GM21367 (cell line): ENCODE data around the gene CYTL1.
"Not testable (repeated sequence)": the region's sequence is repeated elsewhere in the genome, so short reads cannot be mapped to it uniquely, and the experiment has no call there.

Experiments
- ATAC-seq: cut with Tn5 transposase; IDR thresholded peaks from one replicate; pipeline ENCODE4 v1.9.1; 2021; ENCODE audit not compliant: unreplicated experiment

CYTL1 gene

DNA sequence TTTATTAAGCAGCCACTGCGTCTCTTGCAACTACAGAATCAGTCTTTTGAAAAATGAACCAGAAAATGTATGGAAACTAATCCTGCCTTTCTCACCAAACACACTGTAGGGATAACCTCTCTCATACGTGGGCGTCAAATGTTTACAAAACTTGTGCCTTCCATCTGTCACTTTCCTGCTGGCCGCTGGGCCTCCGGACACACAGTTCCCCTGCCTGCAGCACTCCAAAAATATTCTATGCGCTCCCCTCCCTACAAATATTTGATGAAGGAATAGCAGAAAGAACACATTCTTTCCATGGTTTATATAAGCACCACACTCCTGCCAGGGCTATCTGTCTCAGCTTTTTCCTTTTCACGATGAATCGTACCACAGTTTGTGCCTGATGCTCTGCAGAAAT is 14.9 kb upstream of the CYTL1 start:
- no peak for ATAC-seq

DNA sequence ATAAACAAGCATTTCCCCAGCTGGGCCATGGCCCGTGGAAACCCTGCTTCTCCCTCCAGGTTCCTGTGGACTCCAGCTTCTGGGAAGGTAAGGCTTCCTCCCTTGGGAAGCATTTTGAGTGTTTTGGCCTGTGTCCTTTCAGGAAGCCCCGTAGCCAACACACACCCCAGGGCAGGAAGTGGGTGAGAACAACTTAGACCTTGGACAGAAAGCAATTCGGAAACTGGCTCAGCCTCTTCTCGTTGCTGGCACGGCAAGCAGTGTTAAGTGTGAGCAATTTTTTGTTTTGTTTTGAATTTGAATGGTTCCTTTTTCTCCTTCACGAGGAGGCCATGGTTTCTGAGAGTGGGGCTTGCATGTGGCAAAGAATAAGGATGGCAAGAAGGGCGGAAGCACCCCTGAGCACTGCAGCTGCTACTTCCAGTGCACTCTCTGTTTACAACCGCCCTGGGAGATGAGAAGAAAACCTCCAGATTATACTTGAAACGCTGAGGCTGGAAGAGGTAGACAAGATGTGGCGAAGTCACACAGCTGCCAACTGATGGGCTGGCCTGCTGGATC is 14.1 kb upstream of the CYTL1 start:
- no peak for ATAC-seq

DNA sequence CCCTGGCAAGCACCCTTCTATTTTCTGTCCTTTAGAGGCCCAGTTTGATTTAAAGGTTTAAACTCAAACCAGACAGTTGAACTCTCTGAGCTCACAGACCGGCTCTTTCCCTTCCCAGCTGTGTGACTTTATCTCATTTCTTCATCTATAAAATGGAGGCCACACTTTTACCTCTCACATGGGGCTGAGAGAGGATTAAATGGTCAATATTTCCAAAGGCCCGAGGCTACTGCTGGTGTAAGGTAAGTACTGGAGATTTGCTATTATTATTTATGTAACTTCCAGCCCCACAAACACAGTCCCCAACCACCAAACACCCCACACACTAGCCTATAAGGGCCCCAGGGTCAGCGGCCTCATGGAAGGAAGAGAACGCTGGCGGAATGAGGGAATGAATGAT is 13.6 kb upstream of the CYTL1 start:
- no peak for ATAC-seq

DNA sequence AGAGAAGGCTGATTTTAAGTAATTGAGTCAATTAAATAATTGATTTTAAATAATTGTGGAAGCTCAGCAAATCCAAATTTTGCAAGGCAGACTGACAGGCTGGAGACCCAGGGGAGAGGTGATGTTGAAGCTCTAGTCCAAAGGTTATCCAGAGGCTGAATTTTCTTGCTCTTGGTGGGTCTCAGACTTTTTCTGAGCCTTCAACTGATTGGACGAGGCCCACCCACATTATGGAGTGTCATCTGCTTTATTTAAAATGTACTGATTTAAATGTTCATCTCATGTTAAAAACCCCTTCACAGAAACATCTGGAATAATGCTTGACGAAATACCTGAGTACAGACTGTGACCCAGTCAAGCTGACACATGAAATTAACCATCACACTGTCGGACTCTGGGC is 11.7 kb upstream of the CYTL1 start:
- ATAC-seq = no peak

DNA sequence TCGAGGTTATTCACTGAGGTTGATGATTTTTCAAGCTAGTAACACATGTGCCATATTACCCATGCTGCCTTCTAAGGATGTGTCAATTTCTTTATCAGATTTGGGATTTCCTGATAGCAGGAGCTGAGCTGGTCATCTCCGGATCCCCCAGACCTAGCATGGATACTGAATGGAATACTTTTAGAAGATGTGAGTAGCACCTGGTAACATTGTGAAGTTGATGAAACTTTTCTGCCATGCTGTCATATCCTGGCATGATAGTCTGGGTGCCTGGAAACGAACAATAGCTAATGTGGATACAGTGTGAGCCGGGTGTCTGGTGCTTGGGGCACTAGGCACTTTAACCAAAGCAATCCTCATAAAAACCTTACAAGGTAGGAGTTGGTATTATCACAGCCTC is 11.0 kb upstream of the CYTL1 start:
- no peak for ATAC-seq

DNA sequence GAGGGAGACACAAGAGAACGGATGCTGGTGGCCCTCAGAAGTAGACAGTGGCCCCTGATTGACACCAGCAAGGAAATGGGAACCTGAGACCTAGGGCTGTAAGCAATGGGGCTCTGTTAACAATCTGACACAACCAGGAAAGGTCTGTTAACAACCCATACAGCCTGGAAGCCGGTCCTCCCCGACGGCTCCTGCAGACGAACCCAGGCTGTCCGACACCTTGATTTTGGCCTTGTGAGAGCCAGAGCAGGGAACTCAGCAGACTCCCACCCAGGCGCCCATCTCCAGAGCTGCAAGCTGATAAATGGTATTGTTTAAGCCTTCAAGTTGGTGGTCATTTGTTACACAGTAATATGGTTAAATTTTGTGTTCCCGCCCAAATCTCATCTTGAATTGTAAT is 10.2 kb upstream of the CYTL1 start:
- ATAC-seq = no peak

DNA sequence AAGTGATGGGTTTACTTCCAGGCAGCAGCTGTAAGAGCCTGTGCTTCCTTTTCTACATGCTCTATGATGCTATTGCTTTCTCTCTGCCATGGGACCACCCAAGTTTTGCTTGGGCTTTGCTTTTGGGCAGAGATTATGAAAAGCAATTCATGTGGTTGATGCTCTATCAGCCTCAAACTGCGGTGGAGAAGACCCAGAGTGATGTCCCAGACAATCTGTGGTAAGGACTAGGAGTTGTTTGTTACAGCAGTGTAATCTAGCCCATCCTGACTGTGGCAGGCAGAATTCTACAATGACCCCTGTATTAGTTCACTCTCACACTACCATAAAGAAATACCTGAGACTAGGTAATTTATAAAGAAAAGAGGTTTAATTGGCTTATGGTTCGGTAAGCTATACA is 9.2 kb upstream of the CYTL1 start:
- no peak for ATAC-seq

DNA sequence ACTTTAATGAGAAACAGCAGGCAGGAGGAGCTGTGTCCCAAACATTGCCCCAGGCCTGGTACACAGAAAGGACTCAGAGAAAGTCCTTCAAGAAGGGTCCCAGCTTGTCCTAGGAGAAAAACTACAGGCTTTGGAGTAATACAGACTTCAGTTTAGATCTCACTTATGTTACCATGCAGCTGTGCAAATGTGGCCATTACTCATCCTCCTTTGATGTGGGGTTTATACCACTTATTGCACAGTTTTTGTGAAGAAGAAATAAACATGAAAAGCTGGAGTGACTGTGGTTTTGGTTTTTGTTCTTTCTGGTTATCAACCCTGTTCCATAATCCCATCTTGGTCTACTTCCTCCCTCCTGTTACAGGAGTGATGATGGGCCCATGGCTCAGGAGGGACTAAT is 8.1 kb upstream of the CYTL1 start:
- no peak for ATAC-seq

DNA sequence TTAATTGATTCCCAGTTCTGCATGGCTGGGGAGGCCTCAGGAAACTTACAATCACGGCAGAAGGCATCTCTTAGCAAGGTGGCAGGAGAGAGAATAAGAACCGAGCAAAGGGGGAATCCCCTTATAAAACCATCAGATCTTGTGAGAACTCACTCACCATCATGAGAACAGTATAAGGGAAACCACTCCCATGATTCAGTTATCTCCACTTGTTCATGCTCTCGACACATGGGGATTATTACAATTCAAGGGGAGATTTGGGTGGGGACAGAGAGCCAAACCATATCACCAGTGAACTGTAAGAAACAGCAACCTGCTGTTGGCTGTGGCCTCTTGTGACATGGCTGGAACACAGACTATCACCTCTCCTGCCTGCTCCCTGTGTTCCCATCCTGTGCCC is 7.1 kb upstream of the CYTL1 start:
- no peak for ATAC-seq

DNA sequence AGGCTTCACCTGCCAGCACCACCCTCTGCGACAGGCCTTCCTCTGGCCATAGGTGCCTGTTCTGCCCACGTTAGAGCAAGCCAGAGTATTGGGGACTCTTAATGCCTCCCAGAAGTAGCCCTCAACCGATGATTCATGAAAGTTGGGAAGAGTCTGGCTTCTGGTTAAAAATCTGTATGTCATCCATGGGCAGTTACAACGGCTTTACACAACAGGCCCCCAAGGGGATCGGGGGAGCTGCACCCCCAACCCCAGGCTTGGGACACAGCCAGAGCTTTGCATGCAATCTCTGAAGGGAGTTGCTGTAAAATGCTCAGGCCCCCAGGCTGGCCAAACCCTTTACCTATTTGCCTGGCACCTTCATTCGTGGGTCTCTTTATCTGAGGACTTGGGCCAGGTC is 5.4 kb upstream of the CYTL1 start:
- no peak for ATAC-seq

DNA sequence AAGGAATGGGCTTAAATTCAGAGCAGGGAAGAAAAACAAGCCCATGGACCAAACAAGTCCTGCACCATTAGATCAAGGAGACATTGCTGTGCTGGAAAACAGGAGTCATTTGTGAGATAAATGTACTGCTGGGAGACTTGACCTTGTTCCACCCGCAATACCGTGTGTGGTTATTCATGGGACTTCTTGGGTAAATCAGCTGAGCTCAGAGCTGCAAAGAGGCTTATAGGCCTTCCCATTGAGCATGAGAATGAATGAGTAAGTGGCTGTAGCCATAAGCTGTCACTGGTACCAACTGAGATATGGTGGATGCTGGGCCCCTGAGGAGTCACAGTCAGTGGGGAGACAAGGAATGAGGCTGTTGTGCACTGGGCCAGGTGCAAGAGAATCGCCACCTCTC is 2.3 kb upstream of the CYTL1 start:
- ATAC-seq = no peak

DNA sequence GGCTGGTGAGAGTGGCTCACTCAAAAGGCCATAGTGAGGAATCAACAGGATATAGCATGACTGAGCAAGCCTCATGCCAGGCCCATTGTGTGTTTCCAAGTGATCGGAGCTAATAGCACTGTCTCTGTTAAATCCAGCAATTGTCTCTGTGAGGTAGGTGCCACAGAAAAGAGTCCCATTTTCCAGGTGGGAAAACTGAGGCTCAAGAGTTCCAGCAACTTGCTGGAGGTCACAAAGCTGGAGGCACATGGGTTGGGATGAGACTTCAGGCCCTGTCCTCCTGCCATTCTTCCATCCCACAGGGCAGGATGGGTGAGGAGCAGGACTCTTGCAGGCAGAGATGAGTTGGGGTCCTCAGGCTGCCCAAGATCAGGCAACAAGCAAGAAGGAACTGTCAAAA is 1.1 kb upstream of the CYTL1 start:
- ATAC-seq = no peak

DNA sequence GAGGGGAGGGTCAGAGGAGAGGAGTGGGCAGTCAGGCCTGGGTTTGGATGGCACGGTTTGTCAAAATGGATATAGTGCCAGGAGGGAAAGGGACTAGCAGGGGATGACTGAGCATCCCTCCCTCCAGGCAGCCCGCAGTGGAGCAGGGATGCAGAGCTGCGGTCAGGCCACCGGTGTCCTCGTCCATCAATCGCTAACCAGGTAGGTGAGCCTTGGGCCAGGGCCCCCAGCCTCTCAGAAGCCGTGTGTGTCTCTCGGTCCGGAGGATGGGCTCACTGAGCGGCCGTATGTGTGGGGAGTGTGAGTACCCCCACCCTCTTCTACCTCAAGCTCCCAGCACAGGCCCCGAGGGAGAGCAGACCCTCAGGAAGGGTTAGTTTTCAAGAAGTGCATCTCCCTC is 538 bp upstream of the CYTL1 start:
- ATAC-seq = no peak

DNA sequence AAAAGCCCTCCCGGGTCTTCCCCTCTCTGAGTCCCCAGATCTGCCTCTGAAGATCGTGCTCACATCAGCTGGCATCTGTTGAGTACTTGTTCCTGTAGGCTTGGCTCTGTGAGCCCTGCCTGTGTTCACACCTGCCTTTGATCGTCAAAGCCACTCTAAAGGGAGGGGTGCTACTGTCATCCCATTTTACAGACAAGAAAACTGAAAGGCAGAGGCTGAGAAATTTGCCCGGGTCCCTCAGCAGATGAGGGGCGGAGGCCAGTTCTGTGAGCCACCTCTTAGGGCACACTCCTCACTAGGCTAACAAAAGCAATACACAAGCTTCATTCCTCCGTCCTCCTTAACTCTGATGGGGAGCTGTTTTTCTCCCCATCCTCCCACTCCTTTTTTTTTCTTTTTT is 655 bp downstream of the CYTL1 start:
- no peak for ATAC-seq

DNA sequence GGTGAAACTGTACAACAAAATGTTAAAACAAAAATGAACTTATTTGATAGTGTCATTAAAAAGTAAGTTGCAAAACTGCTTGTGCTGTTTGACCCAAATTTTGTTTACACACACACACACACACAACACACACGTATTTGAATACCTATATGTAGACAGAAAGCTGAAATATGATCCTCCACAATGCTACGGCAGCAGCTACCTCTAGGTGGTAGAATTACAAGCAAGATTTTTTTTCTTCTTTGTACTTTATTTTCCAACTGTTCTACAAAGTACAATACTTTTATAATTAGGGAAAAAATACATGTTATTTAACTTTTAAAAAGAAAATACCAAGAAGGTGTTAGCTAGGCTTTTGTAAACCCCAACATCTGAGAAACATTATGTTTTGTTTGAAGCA is 1.2 kb downstream of the CYTL1 start:
- no peak for ATAC-seq

DNA sequence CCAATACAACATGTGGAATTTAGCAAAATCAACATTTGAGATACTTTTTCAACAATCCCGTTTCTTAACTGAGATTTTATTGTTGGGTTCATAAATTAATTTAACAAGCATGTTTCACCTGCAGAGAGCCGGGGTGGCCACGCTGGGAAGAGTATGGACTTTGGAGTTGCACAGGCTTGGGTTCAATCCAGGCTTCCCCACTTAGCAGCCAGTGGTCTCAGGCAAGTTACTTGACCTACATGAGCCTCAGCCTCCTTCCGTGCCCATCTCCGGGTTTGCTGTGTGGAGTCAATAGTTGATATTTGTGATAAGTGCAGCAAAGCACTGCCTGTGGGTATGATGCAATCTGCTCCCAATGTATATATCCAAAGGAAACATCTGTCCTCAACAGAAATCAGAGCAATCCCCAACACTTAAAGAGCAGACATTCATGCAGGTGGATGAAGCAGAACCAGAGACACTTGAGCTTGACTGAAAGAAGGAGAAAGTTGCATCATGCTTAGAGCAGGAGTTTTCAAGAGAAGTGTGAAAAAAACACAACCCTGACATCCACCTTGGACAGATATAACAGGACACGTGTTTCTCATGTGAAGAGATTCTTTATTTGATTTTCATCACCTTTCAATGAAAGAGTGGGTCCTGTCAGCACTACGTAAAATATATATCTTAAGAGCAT is 5.1 kb downstream of the CYTL1 start:
- no peak for ATAC-seq

DNA sequence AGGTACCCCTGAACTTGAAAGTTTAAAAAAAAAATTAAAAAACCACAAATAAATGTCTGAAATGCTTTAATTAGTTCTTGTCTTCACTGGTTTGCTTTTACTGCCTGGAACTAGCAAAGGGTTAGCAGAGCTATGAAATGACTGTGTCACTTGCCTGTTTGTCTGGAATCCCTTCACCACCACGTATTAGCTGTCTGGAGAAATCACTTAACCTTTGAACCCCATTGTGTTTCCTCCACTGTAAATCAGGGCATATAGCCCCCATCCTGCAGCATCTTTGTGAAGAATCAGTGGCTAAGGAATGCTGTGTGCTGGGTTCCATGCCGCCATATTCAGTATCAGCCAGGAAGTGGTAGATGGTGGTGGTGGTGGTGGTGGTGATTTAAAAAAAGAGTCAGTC is 6.3 kb downstream of the CYTL1 start:
- no peak for ATAC-seq

DNA sequence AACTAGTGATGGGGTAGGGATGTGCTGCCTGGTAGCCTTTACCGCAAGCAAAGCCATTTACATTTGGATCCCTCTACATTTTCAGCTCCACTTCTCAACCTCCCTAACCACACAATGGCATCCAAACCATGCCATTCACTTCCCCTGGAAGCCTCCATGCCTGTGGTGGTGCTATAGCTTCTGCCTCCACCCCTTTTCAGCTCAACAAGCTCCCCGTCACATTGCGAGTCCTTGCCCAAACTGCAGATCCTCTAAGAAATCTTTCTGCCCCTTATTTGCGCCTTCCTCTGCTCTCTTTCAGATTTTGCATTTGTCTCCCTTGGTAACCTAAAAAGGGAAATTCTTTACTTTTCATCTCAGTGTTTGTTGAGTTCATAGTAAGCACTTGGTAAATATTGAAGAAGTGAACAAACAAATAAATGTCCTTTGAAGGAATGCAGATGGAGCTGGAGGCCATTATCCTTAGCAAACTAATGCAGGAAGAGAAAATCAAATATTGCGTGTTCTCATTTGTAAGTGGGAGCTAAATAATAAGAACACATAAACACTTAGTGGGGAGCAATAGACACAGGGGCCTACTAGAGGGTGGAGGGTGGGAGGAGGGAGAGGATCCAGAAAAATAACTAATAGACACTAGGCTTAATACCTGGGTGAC is 6.9 kb downstream of the CYTL1 start:
- no peak for ATAC-seq

DNA sequence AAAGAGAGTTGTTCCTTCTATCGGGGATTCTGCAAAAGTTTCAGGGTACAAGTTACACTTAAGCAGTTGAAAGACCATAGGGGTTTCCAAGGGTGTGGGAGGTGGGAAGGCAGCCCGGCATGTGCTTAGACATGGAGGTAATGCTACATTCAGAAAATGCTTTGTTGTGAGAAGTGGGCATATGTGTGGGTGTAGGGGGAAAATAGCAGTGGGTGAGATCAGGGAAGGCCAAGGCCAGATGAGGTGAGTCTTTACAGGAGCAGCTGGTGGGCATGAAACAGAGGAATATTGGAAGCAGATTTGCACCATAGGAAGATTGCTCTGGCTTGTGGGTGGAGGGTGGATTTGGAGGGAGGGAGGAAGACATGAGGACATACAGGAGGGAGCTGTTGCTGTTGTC is 8.3 kb downstream of the CYTL1 start:
- ATAC-seq = no peak

DNA sequence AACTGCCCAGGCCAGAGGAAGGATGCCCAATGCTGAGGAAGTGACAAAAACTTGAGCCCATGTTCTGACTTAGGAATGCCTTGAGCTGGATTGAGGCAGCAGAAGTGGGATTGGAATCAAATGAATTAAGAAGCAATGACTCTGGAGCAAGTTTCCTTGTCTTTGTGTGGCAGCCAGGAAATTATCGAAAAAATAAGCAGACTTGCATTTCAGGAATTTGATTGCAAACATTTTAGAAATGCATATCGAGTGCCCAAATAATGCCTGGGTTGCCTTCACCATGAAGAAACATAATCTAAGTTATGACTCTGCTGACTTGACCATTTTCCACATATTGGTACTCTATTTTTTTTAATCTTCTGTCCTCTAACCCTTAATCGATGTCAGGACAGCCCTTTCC is 9.5 kb downstream of the CYTL1 start:
- no peak for ATAC-seq

DNA sequence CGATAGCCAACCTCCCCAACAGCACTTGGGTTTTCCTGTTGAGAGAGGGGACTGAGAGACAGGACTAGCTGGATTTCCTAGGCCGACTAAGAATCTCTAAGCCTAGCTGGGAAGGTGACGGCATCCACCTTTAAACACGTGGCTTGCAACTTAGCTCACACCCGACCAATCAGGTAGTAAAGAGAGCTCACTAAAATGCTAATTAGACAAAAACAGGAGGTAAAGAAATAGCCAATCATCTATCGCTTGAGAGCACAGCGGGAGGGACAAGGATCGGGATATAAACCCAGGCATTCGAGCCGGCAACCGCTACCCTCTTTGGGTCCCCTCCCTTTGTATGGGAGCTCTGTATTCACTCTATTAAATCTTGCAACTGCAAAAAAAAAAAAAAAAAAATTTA is 12.3 kb downstream of the CYTL1 start:
- ATAC-seq = not testable (repeated sequence)

DNA sequence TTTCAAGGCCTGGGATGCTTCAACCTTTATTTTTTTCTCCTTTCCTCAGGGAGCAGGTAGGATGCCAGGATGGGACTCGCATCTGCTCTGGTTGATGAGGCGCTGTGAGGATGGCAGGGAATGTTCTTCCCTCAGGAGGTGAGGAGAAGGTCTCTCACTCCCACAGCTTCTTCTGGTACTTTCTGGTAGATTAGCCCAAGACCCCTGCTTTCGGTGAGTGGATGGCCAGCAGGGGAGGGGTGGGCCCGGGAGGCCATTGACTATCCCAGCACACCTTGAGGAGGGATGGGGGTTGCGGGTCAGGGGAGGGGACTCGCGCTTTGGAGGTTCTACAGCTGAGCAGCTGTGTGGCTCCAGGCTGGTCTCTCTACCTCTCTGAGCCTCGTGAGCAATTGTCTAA is 14.8 kb downstream of the CYTL1 start:
- no peak for ATAC-seq

DNA sequence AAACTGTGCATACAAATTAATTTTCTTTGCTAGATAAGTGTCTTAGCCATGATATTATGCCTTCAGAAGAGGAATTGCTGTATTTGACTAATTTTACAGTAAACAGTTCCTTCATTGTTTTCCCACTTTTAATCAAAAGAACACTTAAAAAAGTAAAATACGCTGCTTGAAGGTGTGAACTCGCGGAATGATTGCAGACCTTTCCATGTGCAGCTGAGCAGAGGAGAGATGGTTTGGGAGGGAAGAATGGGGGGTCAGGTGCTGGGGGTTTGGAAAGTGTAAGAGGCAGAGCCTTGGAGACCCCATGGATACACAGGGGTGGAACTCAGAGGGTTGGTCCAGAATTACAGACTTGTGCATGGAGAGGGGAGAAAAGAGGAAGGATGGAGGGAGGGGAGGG is 15.3 kb downstream of the CYTL1 start:
- ATAC-seq = no peak
